ENCODE measurements around the gene SCRT2.

GRCh38 chr20:631101-631500, 44.5 kb downstream of the SCRT2 start:
- no peak for TF ChIP-seq EZH2 (IDR thresholded peaks at IDR 0.05; ENCODE audit: insufficient read depth, poor library complexity, severe bottlenecking)
- TF ChIP-seq EZH2phosphoT487 (IDR thresholded peaks at IDR 0.05; ENCODE audit: insufficient read depth, low read depth), result no peak

Data from GM23248 (cell line).